Upper lobe of left lung (tissue), 4 donors: Measurements from ENCODE around the gene PSAT1.

Experiments used
- CTCF ChIP-seq, 6 experiments: fragments of 450-650 bp in 4 of 6; fragments of 200-600 bp in 2 of 6; sonication (generic) in 2 of 6; IDR thresholded peaks; one replicate each; pipeline ENCODE4 v1.5.1; 2016 to 2019; ENCODE audit warnings: antibody characterized with exemption in 6 of 6
- EP300 ChIP-seq, 4 donors: sonication (generic); formaldehyde crosslinking; IDR thresholded peaks; one replicate each; pipeline ENCODE4 v1.5.1; 2017; ENCODE audit warnings: antibody characterized with exemption in 4 of 4, control low read depth in 2 of 4
- POLR2A ChIP-seq, 4 donors: fragments of 450-650 bp; IDR thresholded peaks; one replicate each; pipeline ENCODE4 v1.5.1; 2016 to 2017; ENCODE audit warnings: antibody characterized with exemption in 4 of 4, mild to moderate bottlenecking in 2 of 4
- POLR2AphosphoS5 ChIP-seq, 2 donors: sonication (generic); formaldehyde crosslinking; IDR thresholded peaks; one replicate each; pipeline ENCODE4 v1.5.1; 2017; ENCODE audit warnings: antibody characterized with exemption in 2 of 2

DNA sequence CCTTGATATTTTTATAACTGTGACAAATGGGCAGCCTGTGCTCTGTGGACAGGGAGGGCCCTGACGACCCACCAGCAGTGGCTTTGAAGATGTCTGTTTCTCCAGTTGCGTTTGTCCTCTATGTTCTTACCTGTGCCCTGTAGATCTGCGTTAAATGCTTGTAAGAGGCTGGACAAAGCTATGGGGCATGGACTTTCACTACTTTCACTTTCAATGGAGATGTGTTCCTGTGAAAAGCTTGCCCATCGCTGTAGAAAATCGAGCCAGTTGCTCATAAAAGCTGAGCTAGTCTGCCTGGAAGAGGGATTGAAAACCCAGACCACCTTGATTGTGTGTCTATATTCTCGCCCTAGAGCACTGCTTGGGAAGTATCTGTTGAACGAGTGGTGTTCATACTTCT, 74.1 kb downstream of the PSAT1 start:
- no peak for TF ChIP-seq EP300 (IDR thresholded peaks at IDR 0.05)
- no peak for TF ChIP-seq CTCF (IDR thresholded peaks at IDR 0.05)
- no peak for TF ChIP-seq POLR2A (IDR thresholded peaks at IDR 0.05)
- no peak for TF ChIP-seq POLR2AphosphoS5 (IDR thresholded peaks at IDR 0.05)
